HepG2 (cell line): ENCODE measurements around the gene POLR1H. TPM values are rescaled to one million over a fixed set of nuclear protein-coding genes. Genes with fewer than 3 reads are reported as not detected.
A peak's percentile ranks its signal among the peaks of the same experiment; 100 is the strongest.

Experiments used
- MZF1 ChIP-seq: sonication (generic); formaldehyde crosslinking; IDR thresholded peaks from 2 replicates; pipeline ENCODE4 v1.8.1; 2023; ENCODE audit warnings: mild to moderate bottlenecking, missing genetic modification reagents, borderline replicate concordance
- RFX1 ChIP-seq: fragments of 450-650 bp; IDR thresholded peaks from 2 replicates; pipeline ENCODE4 v1.6.1; 2017
- SIX4 ChIP-seq: sonication (generic); formaldehyde crosslinking; IDR thresholded peaks from 2 replicates; pipeline ENCODE4 v1.4.0; 2020; ENCODE audit warnings: missing genetic modification reagents
- TBX2 ChIP-seq: sonication (generic); formaldehyde crosslinking; IDR thresholded peaks from 2 replicates; pipeline ENCODE4 v1.5.0; 2020; ENCODE audit warnings: missing genetic modification reagents, mild to moderate bottlenecking, borderline replicate concordance
- ZNF142 ChIP-seq: sonication (generic); formaldehyde crosslinking; IDR thresholded peaks from 2 replicates; pipeline ENCODE4 v1.4.0; 2020; ENCODE audit warnings: missing genetic modification reagents
- ZNF20 ChIP-seq: sonication (generic); formaldehyde crosslinking; IDR thresholded peaks from 2 replicates; pipeline ENCODE4 v1.4.0; 2020; ENCODE audit warnings: mild to moderate bottlenecking, moderate library complexity, missing genetic modification reagents
- ZNF264 ChIP-seq: sonication (generic); formaldehyde crosslinking; IDR thresholded peaks from 2 replicates; pipeline ENCODE4 v1.4.0; 2020; ENCODE audit warnings: missing genetic modification reagents
- ZNF329 ChIP-seq: sonication (generic); formaldehyde crosslinking; IDR thresholded peaks from 2 replicates; pipeline ENCODE4 v1.9.0; 2021; ENCODE audit warnings: low read depth, mild to moderate bottlenecking, missing genetic modification reagents
- ZNF589 ChIP-seq: sonication (generic); formaldehyde crosslinking; conservative IDR thresholded peaks from 2 replicates; pipeline ENCODE4 v1.8.0; 2022; ENCODE audit warnings: mild to moderate bottlenecking, moderate library complexity, missing genetic modification reagents
- ZNF687 ChIP-seq: sonication (generic); formaldehyde crosslinking; IDR thresholded peaks from 2 replicates; pipeline ENCODE4 v1.5.1; 2020; ENCODE audit warnings: mild to moderate bottlenecking, missing genetic modification reagents, moderate library complexity
- polyA plus RNA-seq, 8 experiments: library from polyadenylated mRNA; depleted of rRNA in 3 of 8; stranded (reverse) in 7 of 8; unstranded in 1 of 8; fragments of >200 nt; fragmentation: Illumina TruSeq in 4 of 8; extraction: Trizol in 4 of 8; gene quantifications; 2 replicates each; pipeline versions ENCODE4 v1.2.1 to v1.2.3, GENCODE V29; 2011 to 2016; ENCODE audit warnings: low read depth in 4 of 8, missing spikeins in 1 of 8, mixed read lengths in 1 of 8; ENCODE audit not compliant: insufficient read depth in 1 of 8
- total RNA-seq, 5 experiments: library from RNA; depleted of rRNA; stranded (reverse); fragments of >200 nt; fragmentation: Illumina TruSeq; extraction: Trizol; gene quantifications; 2 replicates each; pipeline ENCODE4 v1.2.3, GENCODE V29; 2016; ENCODE audit warnings: low read depth in 1 of 5
- TF ChIP-seq, protein P1 (sequence below): sonication (generic); formaldehyde crosslinking; IDR thresholded peaks from 2 replicates; pipeline ENCODE4 v1.4.0; 2020; ENCODE audit warnings: missing genetic modification reagents
- TF ChIP-seq, protein P2 (sequence below): sonication (generic); formaldehyde crosslinking; IDR thresholded peaks from 2 replicates; pipeline ENCODE4 v1.4.0; 2020; ENCODE audit warnings: missing genetic modification reagents

The POLR1H gene
- total and polyA plus RNA-seq, 2 of the 13 experiments (the other 11 are each of a cell fraction or from before 2014, with no cell fraction given): 61.4 to 79.8 TPM

- TF ChIP-seq, protein P1, sequence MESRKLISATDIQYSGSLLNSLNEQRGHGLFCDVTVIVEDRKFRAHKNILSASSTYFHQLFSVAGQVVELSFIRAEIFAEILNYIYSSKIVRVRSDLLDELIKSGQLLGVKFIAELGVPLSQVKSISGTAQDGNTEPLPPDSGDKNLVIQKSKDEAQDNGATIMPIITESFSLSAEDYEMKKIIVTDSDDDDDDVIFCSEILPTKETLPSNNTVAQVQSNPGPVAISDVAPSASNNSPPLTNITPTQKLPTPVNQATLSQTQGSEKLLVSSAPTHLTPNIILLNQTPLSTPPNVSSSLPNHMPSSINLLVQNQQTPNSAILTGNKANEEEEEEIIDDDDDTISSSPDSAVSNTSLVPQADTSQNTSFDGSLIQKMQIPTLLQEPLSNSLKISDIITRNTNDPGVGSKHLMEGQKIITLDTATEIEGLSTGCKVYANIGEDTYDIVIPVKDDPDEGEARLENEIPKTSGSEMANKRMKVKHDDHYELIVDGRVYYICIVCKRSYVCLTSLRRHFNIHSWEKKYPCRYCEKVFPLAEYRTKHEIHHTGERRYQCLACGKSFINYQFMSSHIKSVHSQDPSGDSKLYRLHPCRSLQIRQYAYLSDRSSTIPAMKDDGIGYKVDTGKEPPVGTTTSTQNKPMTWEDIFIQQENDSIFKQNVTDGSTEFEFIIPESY (CRISPR knock-in tag): peak; percentile 68
- TF ChIP-seq, protein P2, sequence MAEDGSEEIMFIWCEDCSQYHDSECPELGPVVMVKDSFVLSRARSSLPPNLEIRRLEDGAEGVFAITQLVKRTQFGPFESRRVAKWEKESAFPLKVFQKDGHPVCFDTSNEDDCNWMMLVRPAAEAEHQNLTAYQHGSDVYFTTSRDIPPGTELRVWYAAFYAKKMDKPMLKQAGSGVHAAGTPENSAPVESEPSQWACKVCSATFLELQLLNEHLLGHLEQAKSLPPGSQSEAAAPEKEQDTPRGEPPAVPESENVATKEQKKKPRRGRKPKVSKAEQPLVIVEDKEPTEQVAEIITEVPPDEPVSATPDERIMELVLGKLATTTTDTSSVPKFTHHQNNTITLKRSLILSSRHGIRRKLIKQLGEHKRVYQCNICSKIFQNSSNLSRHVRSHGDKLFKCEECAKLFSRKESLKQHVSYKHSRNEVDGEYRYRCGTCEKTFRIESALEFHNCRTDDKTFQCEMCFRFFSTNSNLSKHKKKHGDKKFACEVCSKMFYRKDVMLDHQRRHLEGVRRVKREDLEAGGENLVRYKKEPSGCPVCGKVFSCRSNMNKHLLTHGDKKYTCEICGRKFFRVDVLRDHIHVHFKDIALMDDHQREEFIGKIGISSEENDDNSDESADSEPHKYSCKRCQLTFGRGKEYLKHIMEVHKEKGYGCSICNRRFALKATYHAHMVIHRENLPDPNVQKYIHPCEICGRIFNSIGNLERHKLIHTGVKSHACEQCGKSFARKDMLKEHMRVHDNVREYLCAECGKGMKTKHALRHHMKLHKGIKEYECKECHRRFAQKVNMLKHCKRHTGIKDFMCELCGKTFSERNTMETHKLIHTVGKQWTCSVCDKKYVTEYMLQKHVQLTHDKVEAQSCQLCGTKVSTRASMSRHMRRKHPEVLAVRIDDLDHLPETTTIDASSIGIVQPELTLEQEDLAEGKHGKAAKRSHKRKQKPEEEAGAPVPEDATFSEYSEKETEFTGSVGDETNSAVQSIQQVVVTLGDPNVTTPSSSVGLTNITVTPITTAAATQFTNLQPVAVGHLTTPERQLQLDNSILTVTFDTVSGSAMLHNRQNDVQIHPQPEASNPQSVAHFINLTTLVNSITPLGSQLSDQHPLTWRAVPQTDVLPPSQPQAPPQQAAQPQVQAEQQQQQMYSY (CRISPR knock-in tag): peak; percentile 80
- TF ChIP-seq SIX4 (peak; percentile 73), TBX2 (CRISPR knock-in tag) (peak; percentile 37; the same call in 1 of the 2 replicates), RFX1 (no peak), MZF1 (CRISPR knock-in tag) (no peak), ZNF687 (peak; percentile 89), ZNF264 (CRISPR knock-in tag) (peak; percentile 93), ZNF589 (CRISPR knock-in tag) (no peak), ZNF142 (peak; percentile 95), ZNF329 (CRISPR knock-in tag) (no peak; the same call in 1 of the 2 replicates), ZNF20 (CRISPR knock-in tag) (0 out of 2 replicates have a peak, but pooled peaks have one; percentile 76)
Measured at GRCh38 chr6:30061092-30061857, at the start of gene POLR1H (continued).
